Measurements from ENCODE around the gene SHC2.

Gene SHC2

GRCh38 chr19:449916-450315, 10.9 kb downstream of the SHC2 start:
- Histone ChIP-seq H3K9me3 (ENCODE audit: control insufficient read depth, low read depth, low read length) (peaks cover 6% of the 10 kb centered on the region), H3K27me3 (ENCODE audit: control insufficient read depth, insufficient read depth, low read length) (no peaks in the 10 kb centered on the region), H3K27ac (ENCODE audit: low read length) (no peak overlapping the region), H3K36me3 (ENCODE audit: control insufficient read depth, low read depth, low read length) (no peaks in the 10 kb centered on the region), H3K4me3 (ENCODE audit: low read length) (no peak overlapping the region), H3K9ac (ENCODE audit: low read length) (no peak overlapping the region), H3K4me1 (ENCODE audit: control insufficient read depth, low read depth, low read length) (no peaks in the 10 kb centered on the region)

- Histone ChIP-seq H3K27ac (ENCODE audit: low read length) (no peak overlapping the region), H3K4me3 (ENCODE audit: low read length) (no peak overlapping the region), H3K9me3 (ENCODE audit: control insufficient read depth, low read depth, low read length) (peaks cover 6% of the 10 kb centered on the region), H3K4me1 (ENCODE audit: control insufficient read depth, low read depth, low read length) (no peaks in the 10 kb centered on the region), H3K9ac (ENCODE audit: low read length) (no peak overlapping the region), H3K27me3 (ENCODE audit: control insufficient read depth, insufficient read depth, low read length) (no peaks in the 10 kb centered on the region), H3K36me3 (ENCODE audit: control insufficient read depth, low read depth, low read length) (no peaks in the 10 kb centered on the region)
Measured at GRCh38 chr19:447816-448560, 12.8 kb downstream of the SHC2 start.

GRCh38 chr19:447064-447426, 13.8 kb downstream of the SHC2 start:
- no peak overlapping the region for H3K9ac ChIP-seq (ENCODE audit: low read length)
- H3K27ac ChIP-seq (ENCODE audit: low read length) = no peak overlapping the region
- H3K36me3 ChIP-seq (ENCODE audit: control insufficient read depth, low read depth, low read length) = no peaks in the 10 kb centered on the region
- no peaks in the 10 kb centered on the region for H3K27me3 ChIP-seq (ENCODE audit: control insufficient read depth, insufficient read depth, low read length)
- peaks cover 6% of the 10 kb centered on the region for H3K9me3 ChIP-seq (ENCODE audit: control insufficient read depth, low read depth, low read length)
- H3K4me1 ChIP-seq (ENCODE audit: control insufficient read depth, low read depth, low read length) = no peaks in the 10 kb centered on the region
- H3K4me3 ChIP-seq (ENCODE audit: low read length) = no peak overlapping the region

GRCh38 chr19:444677-445210, 16.1 kb downstream of the SHC2 start:
- Histone ChIP-seq H3K4me3 (ENCODE audit: low read length) (no peak overlapping the region), H3K9me3 (ENCODE audit: control insufficient read depth, low read depth, low read length) (no peaks in the 10 kb centered on the region), H3K4me1 (ENCODE audit: control insufficient read depth, low read depth, low read length) (no peaks in the 10 kb centered on the region), H3K9ac (ENCODE audit: low read length) (no peak overlapping the region), H3K27ac (ENCODE audit: low read length) (no peak overlapping the region), H3K36me3 (ENCODE audit: control insufficient read depth, low read depth, low read length) (no peaks in the 10 kb centered on the region), H3K27me3 (ENCODE audit: control insufficient read depth, insufficient read depth, low read length) (no peaks in the 10 kb centered on the region)

- Histone ChIP-seq H3K9ac (ENCODE audit: low read length) (no peak overlapping the region), H3K4me1 (ENCODE audit: control insufficient read depth, low read depth, low read length) (no peaks in the 10 kb centered on the region), H3K27ac (ENCODE audit: low read length) (no peak overlapping the region), H3K9me3 (ENCODE audit: control insufficient read depth, low read depth, low read length) (no peaks in the 10 kb centered on the region), H3K4me3 (ENCODE audit: low read length) (no peak overlapping the region), H3K27me3 (ENCODE audit: control insufficient read depth, insufficient read depth, low read length) (no peaks in the 10 kb centered on the region), H3K36me3 (ENCODE audit: control insufficient read depth, low read depth, low read length) (no peaks in the 10 kb centered on the region)
Measured at GRCh38 chr19:443005-443404, 17.8 kb downstream of the SHC2 start.

- Histone ChIP-seq H3K9ac (ENCODE audit: low read length) (no peak overlapping the region), H3K36me3 (ENCODE audit: control insufficient read depth, low read depth, low read length) (no peaks in the 10 kb centered on the region), H3K27me3 (ENCODE audit: control insufficient read depth, insufficient read depth, low read length) (no peaks in the 10 kb centered on the region), H3K27ac (ENCODE audit: low read length) (no peak overlapping the region), H3K4me1 (ENCODE audit: control insufficient read depth, low read depth, low read length) (no peaks in the 10 kb centered on the region), H3K9me3 (ENCODE audit: control insufficient read depth, low read depth, low read length) (no peaks in the 10 kb centered on the region), H3K4me3 (ENCODE audit: low read length) (no peak overlapping the region)
Measured at GRCh38 chr19:442085-442484, 18.7 kb downstream of the SHC2 start.

GRCh38 chr19:441213-441836, 19.5 kb downstream of the SHC2 start:
- Histone ChIP-seq H3K9me3 (ENCODE audit: control insufficient read depth, low read depth, low read length) (no peaks in the 10 kb centered on the region), H3K27me3 (ENCODE audit: control insufficient read depth, insufficient read depth, low read length) (no peaks in the 10 kb centered on the region)

GRCh38 chr19:440391-441212, 20.2 kb downstream of the SHC2 start:
- Histone ChIP-seq H3K27ac (ENCODE audit: low read length) (no peak overlapping the region), H3K4me1 (ENCODE audit: control insufficient read depth, low read depth, low read length) (no peaks in the 10 kb centered on the region), H3K36me3 (ENCODE audit: control insufficient read depth, low read depth, low read length) (no peaks in the 10 kb centered on the region), H3K4me3 (ENCODE audit: low read length) (no peak overlapping the region), H3K27me3 (ENCODE audit: control insufficient read depth, insufficient read depth, low read length) (no peaks in the 10 kb centered on the region), H3K9me3 (ENCODE audit: control insufficient read depth, low read depth, low read length) (no peaks in the 10 kb centered on the region), H3K9ac (ENCODE audit: low read length) (no peak overlapping the region)

More at GRCh38 chr19:441213-441836, 19.5 kb downstream of the SHC2 start:
- H3K4me3 ChIP-seq (ENCODE audit: low read length) = no peak overlapping the region
- no peak overlapping the region for H3K9ac ChIP-seq (ENCODE audit: low read length)
- H3K4me1 ChIP-seq (ENCODE audit: control insufficient read depth, low read depth, low read length) = no peaks in the 10 kb centered on the region
- H3K27ac ChIP-seq (ENCODE audit: low read length) = no peak overlapping the region
- H3K36me3 ChIP-seq (ENCODE audit: control insufficient read depth, low read depth, low read length) = no peaks in the 10 kb centered on the region

GRCh38 chr19:439167-439900, 21.5 kb downstream of the SHC2 start:
- no peaks in the 10 kb centered on the region for H3K4me1 ChIP-seq (ENCODE audit: control insufficient read depth, low read depth, low read length)
- no peaks in the 10 kb centered on the region for H3K27me3 ChIP-seq (ENCODE audit: control insufficient read depth, insufficient read depth, low read length)
- no peak overlapping the region for H3K9ac ChIP-seq (ENCODE audit: low read length)
- H3K36me3 ChIP-seq (ENCODE audit: control insufficient read depth, low read depth, low read length) = no peaks in the 10 kb centered on the region
- H3K9me3 ChIP-seq (ENCODE audit: control insufficient read depth, low read depth, low read length) = no peaks in the 10 kb centered on the region
- no peak overlapping the region for H3K4me3 ChIP-seq (ENCODE audit: low read length)
- H3K27ac ChIP-seq (ENCODE audit: low read length) = no peak overlapping the region

GRCh38 chr19:438416-438958, 22.3 kb downstream of the SHC2 start:
- Histone ChIP-seq H3K27ac (ENCODE audit: low read length) (no peak overlapping the region), H3K36me3 (ENCODE audit: control insufficient read depth, low read depth, low read length) (no peaks in the 10 kb centered on the region), H3K4me1 (ENCODE audit: control insufficient read depth, low read depth, low read length) (no peaks in the 10 kb centered on the region), H3K9me3 (ENCODE audit: control insufficient read depth, low read depth, low read length) (no peaks in the 10 kb centered on the region), H3K9ac (ENCODE audit: low read length) (no peak overlapping the region), H3K4me3 (ENCODE audit: low read length) (no peak overlapping the region), H3K27me3 (ENCODE audit: control insufficient read depth, insufficient read depth, low read length) (no peaks in the 10 kb centered on the region)

GRCh38 chr19:437041-437440, 23.8 kb downstream of the SHC2 start:
- H3K27ac ChIP-seq (ENCODE audit: low read length) = no peak overlapping the region

More at GRCh38 chr19:437041-437440, 23.8 kb downstream of the SHC2 start:
- no peaks in the 10 kb centered on the region for H3K9me3 ChIP-seq (ENCODE audit: control insufficient read depth, low read depth, low read length)
- H3K9ac ChIP-seq (ENCODE audit: low read length) = no peak overlapping the region
- no peaks in the 10 kb centered on the region for H3K27me3 ChIP-seq (ENCODE audit: control insufficient read depth, insufficient read depth, low read length)
- no peak overlapping the region for H3K4me3 ChIP-seq (ENCODE audit: low read length)
- no peaks in the 10 kb centered on the region for H3K4me1 ChIP-seq (ENCODE audit: control insufficient read depth, low read depth, low read length)
- no peaks in the 10 kb centered on the region for H3K36me3 ChIP-seq (ENCODE audit: control insufficient read depth, low read depth, low read length)
